ENCODE measurements around the gene AKR1E2.

GRCh38 chr10:4819067-4819466 lies 6.9 kb upstream of the AKR1E2 start:
- TF ChIP-seq SUZ12 (IDR thresholded peaks at IDR 0.05) = no peak
- no peak for TF ChIP-seq TARDBP (IDR thresholded peaks at IDR 0.05)
- TF ChIP-seq SP1 (IDR thresholded peaks at IDR 0.05) = no peak
- no peak for TF ChIP-seq NFRKB (IDR thresholded peaks at IDR 0.05)
- no peak for TF ChIP-seq FOXK2 (IDR thresholded peaks at IDR 0.05)
- no peak for TF ChIP-seq ZNF384 (IDR thresholded peaks at IDR 0.05)
- TF ChIP-seq FOXM1 (IDR thresholded peaks at IDR 0.05; ENCODE audit: borderline replicate concordance) = no peak
- TF ChIP-seq ARNT (IDR thresholded peaks at IDR 0.05) = no peak
- no peak for TF ChIP-seq ELF4 (IDR thresholded peaks at IDR 0.05)
- no peak for TF ChIP-seq LEF1 (IDR thresholded peaks at IDR 0.05; ENCODE audit: borderline replicate concordance)
- TF ChIP-seq CTBP1 (IDR thresholded peaks at IDR 0.05; ENCODE audit: borderline replicate concordance) = no peak
- no peak for TF ChIP-seq BHLHE40 (IDR thresholded peaks at IDR 0.05; ENCODE audit: borderline replicate concordance)
- TF ChIP-seq FOXA1 (IDR thresholded peaks at IDR 0.05) = no peak
- no peak for TF ChIP-seq PKNOX1 (IDR thresholded peaks at IDR 0.05)

All from HEK293T (cell line).